H1 (cell line): Measurements from ENCODE around the gene OTOF. TPM values are rescaled to one million over a fixed set of nuclear protein-coding genes. Genes with fewer than 3 reads are reported as not detected.

Source experiments
- CTCF ChIP-seq, 3 experiments: IDR thresholded peaks; 1 replicate in 2 of 3; 2 replicates in 1 of 3; pipeline versions ENCODE4 v1.5.1 to v1.6.1; 2011; ENCODE audit warnings: low read length in 3 of 3, mild to moderate bottlenecking in 3 of 3, inconsistent platforms in 2 of 3, low read depth in 1 of 3, moderate library complexity in 1 of 3; ENCODE audit not compliant: insufficient read depth in 1 of 3; ENCODE audit errors: control extremely low read depth in 1 of 3
- SIRT6 ChIP-seq: IDR thresholded peaks from one replicate; pipeline ENCODE4 v1.7.1; 2012; ENCODE audit warnings: low read length, inconsistent platforms
- SP1 ChIP-seq: IDR thresholded peaks from 2 replicates; pipeline ENCODE4 v1.6.1; 2011; ENCODE audit warnings: low read depth, low read length
- SUZ12 ChIP-seq: fragments of 200-600 bp; sonication (generic); IDR thresholded peaks from 2 replicates; pipeline ENCODE4 v1.6.1; 2012; ENCODE audit warnings: mild to moderate bottlenecking, inconsistent platforms, low read length, moderate library complexity, mixed read lengths
- polyA plus RNA-seq, 7 experiments: library from polyadenylated mRNA; depleted of rRNA in 3 of 7; stranded (reverse) in 5 of 7; unstranded in 2 of 7; fragments of >200 nt in 5 of 7; fragments of 200-250 nt in 2 of 7; gene quantifications; 1 replicate in 5 of 7; 2 replicates in 1 of 7; 4 replicates in 1 of 7; pipeline versions ENCODE4 v1.2.1 to v1.2.3, GENCODE V29; 2011 to 2013; ENCODE audit warnings: missing spikeins in 2 of 7, mixed read lengths in 2 of 7
- total RNA-seq: library from RNA; stranded (reverse); fragmentation: NEBNext Ultra II Directional; extraction: Animal tissue kit (Norgen Biotek cat#: 25700); gene quantifications from 2 replicates; pipeline ENCODE4 v1.2.1, GENCODE V29; 2021

OTOF gene
- total and polyA plus RNA-seq, 2 of the 8 experiments (the other 6 are each of a cell fraction or from before 2014, with no cell fraction given) = 0.06 TPM; not detected in 1

- TF ChIP-seq CTCF (IDR thresholded peaks at IDR 0.05; ENCODE audit: control extremely low read depth in 1 of 3, insufficient read depth in 1 of 3, low read depth in 1 of 3, low read length in 3 of 3) (no peak), SIRT6 (no peak), SP1 (no peak), SUZ12 (no peak)
These were observed 45.1 kb downstream of the OTOF start (continued) for GRCh38 chr2:26432859-26433258.
